Ovary (tissue), 3 donors: Measurements from ENCODE around the gene LMF2.

Source experiments
- POLR2A ChIP-seq: fragments of 450-650 bp; IDR thresholded peaks from one replicate; pipeline ENCODE4 v1.6.1; 2017; ENCODE audit warnings: antibody characterized with exemption, mild to moderate bottlenecking, moderate library complexity
- TF ChIP-seq, protein P1 (sequence below), 3 donors: fragments of 450-650 bp in 2 of 3; fragments of 200-600 bp in 1 of 3; IDR thresholded peaks; one replicate each; pipeline versions ENCODE4 v1.5.1 to v1.8.0; 2016 to 2022; ENCODE audit warnings: antibody characterized with exemption in 3 of 3, mild to moderate bottlenecking in 1 of 3
- donor health status: DM: no; HTN: no; CAD: no.

DNA sequence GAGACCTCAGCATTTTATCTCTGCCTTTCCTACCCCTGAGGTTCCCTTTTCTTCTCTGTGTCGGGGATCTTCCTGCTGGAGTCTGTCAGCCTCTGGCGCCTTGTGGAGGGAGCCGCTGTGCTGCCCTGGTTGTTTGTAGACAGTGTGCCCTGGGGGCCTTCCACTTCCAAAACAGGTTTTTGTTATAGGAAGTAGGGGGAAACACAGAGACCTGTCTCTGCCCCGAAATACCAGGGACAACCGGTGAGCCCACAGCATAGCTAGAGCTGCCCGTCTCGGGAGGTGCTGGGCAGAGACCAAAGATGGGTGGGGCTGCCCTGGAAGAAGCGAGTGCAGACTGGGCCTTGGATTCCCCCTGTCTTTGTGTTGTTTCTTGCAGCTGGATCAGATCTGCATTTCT lies 8.6 kb upstream of the LMF2 start:
- TF ChIP-seq, protein P1, sequence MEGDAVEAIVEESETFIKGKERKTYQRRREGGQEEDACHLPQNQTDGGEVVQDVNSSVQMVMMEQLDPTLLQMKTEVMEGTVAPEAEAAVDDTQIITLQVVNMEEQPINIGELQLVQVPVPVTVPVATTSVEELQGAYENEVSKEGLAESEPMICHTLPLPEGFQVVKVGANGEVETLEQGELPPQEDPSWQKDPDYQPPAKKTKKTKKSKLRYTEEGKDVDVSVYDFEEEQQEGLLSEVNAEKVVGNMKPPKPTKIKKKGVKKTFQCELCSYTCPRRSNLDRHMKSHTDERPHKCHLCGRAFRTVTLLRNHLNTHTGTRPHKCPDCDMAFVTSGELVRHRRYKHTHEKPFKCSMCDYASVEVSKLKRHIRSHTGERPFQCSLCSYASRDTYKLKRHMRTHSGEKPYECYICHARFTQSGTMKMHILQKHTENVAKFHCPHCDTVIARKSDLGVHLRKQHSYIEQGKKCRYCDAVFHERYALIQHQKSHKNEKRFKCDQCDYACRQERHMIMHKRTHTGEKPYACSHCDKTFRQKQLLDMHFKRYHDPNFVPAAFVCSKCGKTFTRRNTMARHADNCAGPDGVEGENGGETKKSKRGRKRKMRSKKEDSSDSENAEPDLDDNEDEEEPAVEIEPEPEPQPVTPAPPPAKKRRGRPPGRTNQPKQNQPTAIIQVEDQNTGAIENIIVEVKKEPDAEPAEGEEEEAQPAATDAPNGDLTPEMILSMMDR (IDR thresholded peaks at IDR 0.05): no peak
- TF ChIP-seq POLR2A: no peak
